Mammary epithelial cell (primary cell): ENCODE results near the gene PLEKHM1.
"Not testable (repeated sequence)": the region's sequence is repeated elsewhere in the genome, so short reads cannot be mapped to it uniquely, and the experiment has no call there.

Experiments
- EZH2 ChIP-seq: IDR thresholded peaks from 2 replicates; pipeline ENCODE4 v1.6.1; 2012; ENCODE audit warnings: low read length, inconsistent platforms, borderline replicate concordance
- TF ChIP-seq, protein P1 (sequence below), 2 donors: IDR thresholded peaks in 1 of 2; conservative IDR thresholded peaks in 1 of 2; 2 replicates each; pipeline ENCODE4 v1.5.1; 2011 to 2012; ENCODE audit warnings: inconsistent platforms in 2 of 2, low read length in 2 of 2, mild to moderate bottlenecking in 2 of 2, control low read depth in 1 of 2, low read depth in 1 of 2; ENCODE audit not compliant: insufficient read depth in 1 of 2; ENCODE audit errors: extremely low read depth in 1 of 2

GRCh38 chr17:45500478-45500877, 10.0 kb upstream of the PLEKHM1 start:
- not testable (repeated sequence) for TF ChIP-seq EZH2
- TF ChIP-seq, protein P1, sequence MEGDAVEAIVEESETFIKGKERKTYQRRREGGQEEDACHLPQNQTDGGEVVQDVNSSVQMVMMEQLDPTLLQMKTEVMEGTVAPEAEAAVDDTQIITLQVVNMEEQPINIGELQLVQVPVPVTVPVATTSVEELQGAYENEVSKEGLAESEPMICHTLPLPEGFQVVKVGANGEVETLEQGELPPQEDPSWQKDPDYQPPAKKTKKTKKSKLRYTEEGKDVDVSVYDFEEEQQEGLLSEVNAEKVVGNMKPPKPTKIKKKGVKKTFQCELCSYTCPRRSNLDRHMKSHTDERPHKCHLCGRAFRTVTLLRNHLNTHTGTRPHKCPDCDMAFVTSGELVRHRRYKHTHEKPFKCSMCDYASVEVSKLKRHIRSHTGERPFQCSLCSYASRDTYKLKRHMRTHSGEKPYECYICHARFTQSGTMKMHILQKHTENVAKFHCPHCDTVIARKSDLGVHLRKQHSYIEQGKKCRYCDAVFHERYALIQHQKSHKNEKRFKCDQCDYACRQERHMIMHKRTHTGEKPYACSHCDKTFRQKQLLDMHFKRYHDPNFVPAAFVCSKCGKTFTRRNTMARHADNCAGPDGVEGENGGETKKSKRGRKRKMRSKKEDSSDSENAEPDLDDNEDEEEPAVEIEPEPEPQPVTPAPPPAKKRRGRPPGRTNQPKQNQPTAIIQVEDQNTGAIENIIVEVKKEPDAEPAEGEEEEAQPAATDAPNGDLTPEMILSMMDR (conservative IDR thresholded peaks at IDR 0.05 in 1 of 2, IDR thresholded peaks at IDR 0.05 in 1 of 2; ENCODE audit: extremely low read depth in 1 of 2, insufficient read depth in 1 of 2, low read depth in 1 of 2, low read length in 2 of 2), result not testable (repeated sequence)
